ENCODE results near the gene ERF. TPM values are rescaled to one million over a fixed set of nuclear protein-coding genes. Genes with fewer than 3 reads are reported as not detected.

Gene ERF
- total and polyA plus RNA-seq, 10 of the 15 experiments (the other 5 are each of a cell fraction or from before 2014, with no cell fraction given) = 0.02 to 51.8 (median 14.4) TPM

- Histone ChIP-seq H3K4me2 (ENCODE audit: control insufficient read depth, insufficient read depth) (peak overlapping the region; percentile 90), H3K4me3 (peak overlapping the region; percentile 41; the same call in 1 of the 2 replicates)
- in situ Hi-C loops (cut with MboI) = no loop called here
- no peak for TF ChIP-seq CHD2 (IDR thresholded peaks at IDR 0.05; ENCODE audit: borderline replicate concordance, low read depth, low read length)
- peak; percentile 90 for TF ChIP-seq PKNOX1 (IDR thresholded peaks at IDR 0.05)
- peak in 1 of 2 experiments; percentile 5; a peak in 1 of 4 replicates for TF ChIP-seq BHLHE40 (IDR thresholded peaks at IDR 0.05; ENCODE audit: borderline replicate concordance in 1 of 2, low read depth in 2 of 2, low read length in 1 of 2)
- peak; percentile 21; the same call in 1 of the 2 replicates for TF ChIP-seq POLR2AphosphoS5 (IDR thresholded peaks at IDR 0.05; ENCODE audit: low read length)
- TF ChIP-seq PBX3 (IDR thresholded peaks at IDR 0.05; ENCODE audit: insufficient replicate concordance, low read depth, low read length) = peak; percentile 76
- no peak for TF ChIP-seq ATF3 (IDR thresholded peaks at IDR 0.05; ENCODE audit: borderline replicate concordance, extremely low read depth, low read depth, low read length)
- TF ChIP-seq HCFC1 (IDR thresholded peaks at IDR 0.05; ENCODE audit: low read length) = peak; percentile 20; the same call in 1 of the 2 replicates
- no peak; the same call in 1 of the 2 replicates for TF ChIP-seq LARP7 (IDR thresholded peaks at IDR 0.05)
- no peak for TF ChIP-seq NRF1 (conservative IDR thresholded peaks at IDR 0.05; ENCODE audit: low read depth, low read length)
- TF ChIP-seq HDGF (IDR thresholded peaks at IDR 0.05) = peak; percentile 31; the same call in 1 of the 2 replicates
- TF ChIP-seq TCF12 (IDR thresholded peaks at IDR 0.05; ENCODE audit: low read depth, low read length) = peak; percentile 64; the same call in 1 of the 2 replicates
- 0 out of 2 replicates have a peak, but pooled peaks have one; percentile 22 for TF ChIP-seq BACH1 (IDR thresholded peaks at IDR 0.05; ENCODE audit: borderline replicate concordance)
- TF ChIP-seq POLR2A (IDR thresholded peaks at IDR 0.05; ENCODE audit: low read depth, low read length) = peak; percentile 79; the same call in 1 of the 2 replicates
- TF ChIP-seq RUNX3 (IDR thresholded peaks at IDR 0.05; ENCODE audit: low read length) = peak; percentile 65
- no peak for TF ChIP-seq MEF2A (IDR thresholded peaks at IDR 0.05; ENCODE audit: insufficient read depth, low read depth, low read length)
- TF ChIP-seq TCF3 (IDR thresholded peaks at IDR 0.05; ENCODE audit: borderline replicate concordance, insufficient read depth, low read depth, low read length) = peak; percentile 35; the same call in 1 of the 2 replicates
- 0 out of 2 replicates have a peak, but pooled peaks have one; percentile 15 for TF ChIP-seq RELB (IDR thresholded peaks at IDR 0.05; ENCODE audit: low read depth)
- TF ChIP-seq EGR1 (IDR thresholded peaks at IDR 0.05; ENCODE audit: borderline replicate concordance in 1 of 2, low read depth in 2 of 2, low read length in 2 of 2) = peak in 1 of 2 experiments; percentile 7; a peak in 1 of 3 replicates
Measured at GRCh38 chr19:42198676-42199439, 56.1 kb downstream of the ERF start.

More at GRCh38 chr19:42198676-42199439, 56.1 kb downstream of the ERF start:
- POLR2A ChIA-PET = interaction anchor here (0.6 to 1.6 kb wide), 6 partner anchors 9 to 497 kb away, joined by 3 to 9 read pairs (median 3); partner anchors contain the start of gene GSK3A
- ATAC-seq (peak; percentile 65), DNase-seq (ENCODE audit: low read depth, low spot score) (peak; percentile 53), FAIRE-seq (no peak)
- RAD21 ChIA-PET (ENCODE audit: unreplicated experiment) = interaction anchor here (1.0 to 4.6 kb wide), 7 partner anchors 22 to 123 kb away, joined by 4 to 20 read pairs (median 5); partner anchors contain the start of genes GSK3A, PAFAH1B3, POU2F2 and PRR19
- H2AFZ ChIP-seq (ENCODE audit: control insufficient read depth, low read depth, low read length) = no peak overlapping the region; the same call in 1 of the 2 replicates
- no peaks in the 10 kb centered on the region for H4K20me1 ChIP-seq (ENCODE audit: control insufficient read depth, insufficient read depth)
- peak overlapping the region; percentile 57 for H3K9ac ChIP-seq (ENCODE audit: control insufficient read depth, insufficient read depth, low read length)
- H3K9me3 ChIP-seq (replicated peaks; ENCODE audit: control insufficient read depth, insufficient read depth, low read length) = no peaks in the 10 kb centered on the region; the same call in 2 of the 3 replicates
- peaks cover 8 to 27% of the 10 kb centered on the region in 2 experiments; a peak in 3 of 4 replicates for H3K36me3 ChIP-seq (ENCODE audit: control insufficient read depth in 2 of 2, insufficient read depth in 2 of 2, low read length in 1 of 2)
- TSS peak; percentile 44 for BruUV-seq (replicated peaks)
- intact Hi-C loops (cut with micrococcal nuclease; ENCODE audit: unreplicated experiment) = loop anchor here (1.0 to 5.0 kb wide), 3 partner anchors 67 to 126 kb away; partner anchors contain the start of genes MEGF8 and POU2F2
- H3K4me1 ChIP-seq (ENCODE audit: control insufficient read depth, insufficient read depth, low read length) = peaks cover 59% of the 10 kb centered on the region
- H3K79me2 ChIP-seq (ENCODE audit: control insufficient read depth, insufficient read depth, low read length) = peaks cover 9% of the 10 kb centered on the region
- SMC1A ChIA-PET (ENCODE audit: uncharacterized antibody, unreplicated experiment) = interaction anchor here (0.6 to 6.0 kb wide), 10 partner anchors 9 to 123 kb away, joined by 3 to 23 read pairs (median 4); partner anchors contain the start of genes GSK3A and ZNF574
- CTCF ChIA-PET = interaction anchor here (1.0 to 3.0 kb wide), 11 partner anchors 11 to 90 kb away, joined by 3 to 10 read pairs (median 4); partner anchors contain the start of gene POU2F2
- no peaks in the 10 kb centered on the region for H3K27me3 ChIP-seq (replicated peaks in 1 of 2; ENCODE audit: control insufficient read depth in 2 of 2, insufficient read depth in 2 of 2, low read length in 1 of 2)
- 0% methylated on average over 7 of the region's 7 CpGs for WGBS (ENCODE audit: insufficient coverage, insufficient replicate concordance, low lambda C conversion rate, missing lambda C conversion rate)
- peak overlapping the region; percentile 95 for H3K27ac ChIP-seq (ENCODE audit: control insufficient read depth, insufficient read depth)
